Activated CD4-positive, alpha-beta T cell treated with anti-CD3 and anti-CD28 coated beads, Interleukin-10, Interleukin-2, amounts not matched to agents 100 ng/mL and 50 ng/mL, durations not matched to agents 16 hours and 8 hours (primary cell): ENCODE measurements around the gene FOXJ1.

ENCODE experiments used
- DNase-seq: peaks from one replicate; pipeline ENCODE4 v3.0.0-alpha.2; 2020

The FOXJ1 gene

GRCh38 chr17:76122431-76123190 is 18.4 kb downstream of the FOXJ1 start:
- no peak for DNase-seq

GRCh38 chr17:76121932-76122430 is 19.1 kb downstream of the FOXJ1 start:
- no peak for DNase-seq

GRCh38 chr17:76120658-76121008 is 20.4 kb downstream of the FOXJ1 start:
- no peak for DNase-seq

- no peak for DNase-seq
Measured at GRCh38 chr17:76119409-76120371, 21.4 kb downstream of the FOXJ1 start.

GRCh38 chr17:76115138-76115754 is 25.8 kb downstream of the FOXJ1 start:
- DNase-seq, result no peak

- DNase-seq, result no peak
Measured at GRCh38 chr17:76111956-76112355, 29.1 kb downstream of the FOXJ1 start.

GRCh38 chr17:76107509-76107908 is 33.5 kb downstream of the FOXJ1 start:
- peak; percentile 23 for DNase-seq

GRCh38 chr17:76106703-76107102 is 34.3 kb downstream of the FOXJ1 start:
- DNase-seq, result no peak

- no peak for DNase-seq
Measured at GRCh38 chr17:76104896-76105231, 36.2 kb downstream of the FOXJ1 start.

- DNase-seq, result no peak
Measured at GRCh38 chr17:76104140-76104895, 36.7 kb downstream of the FOXJ1 start.

GRCh38 chr17:76103274-76104139 is 37.5 kb downstream of the FOXJ1 start, which contains the start of gene EXOC7:
EXOC7 (minus strand) TSS chr17:76103787; CDS start chr17:76103692, 95 bp downstream.
- peak; percentile 96 for DNase-seq

- DNase-seq, result no peak
Measured at GRCh38 chr17:76102944-76103273, 38.1 kb downstream of the FOXJ1 start.

- no peak for DNase-seq
Measured at GRCh38 chr17:76097716-76098295, 43.2 kb downstream of the FOXJ1 start.

GRCh38 chr17:76095943-76096342 is 45.1 kb downstream of the FOXJ1 start:
- no peak for DNase-seq

- DNase-seq, result no peak
Measured at GRCh38 chr17:76094046-76094445, 47.0 kb downstream of the FOXJ1 start.

GRCh38 chr17:76092526-76093413 is 48.3 kb downstream of the FOXJ1 start:
- DNase-seq, result no peak

- DNase-seq, result no peak
Measured at GRCh38 chr17:76091526-76092286, 49.3 kb downstream of the FOXJ1 start.

- DNase-seq, result no peak
Measured at GRCh38 chr17:76090517-76091129, 50.4 kb downstream of the FOXJ1 start.
